ENCODE data around the gene P2RY11.

Gene P2RY11

DNA sequence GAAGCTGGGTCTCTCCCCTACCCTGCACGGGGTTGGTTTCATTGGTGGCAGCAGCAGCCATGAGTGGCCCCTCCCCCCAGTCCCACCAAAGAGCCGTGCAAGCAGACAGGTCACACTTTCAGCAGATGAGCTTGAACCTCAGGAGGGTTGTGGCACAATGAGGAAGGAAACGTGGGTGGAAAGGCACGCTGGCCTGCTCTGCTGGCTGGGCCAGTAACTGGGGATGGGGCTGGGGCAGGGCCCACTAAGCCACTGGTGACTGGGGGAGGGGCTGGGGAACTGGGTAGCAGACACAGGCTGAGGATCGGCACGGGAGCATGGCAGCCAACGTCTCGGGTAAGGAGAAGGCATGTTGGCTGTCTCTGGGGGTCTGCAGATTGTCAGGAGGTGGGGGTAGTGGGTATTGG, at the start of gene P2RY11:
P2RY11 (plus strand) TSS at position 289 of the 407 bp plus-strand sequence; CDS start at position 318, 29 bp downstream.
- in situ Hi-C loops (cut with MboI; ENCODE audit: low sequenced_read_pairs), result no loop called here
- no peaks in the 10 kb centered on the region for H3K27me3 ChIP-seq (ENCODE audit: low read depth)
- no peak within 1 kb of the TSS for H3K4me3 ChIP-seq
- H3K36me3 ChIP-seq (replicated peaks), result peaks cover 76% of the 10 kb centered on the region
- no peak for DNase-seq (ENCODE audit: low spot score in 2 of 2)
- no peaks in the 10 kb centered on the region for H3K9me3 ChIP-seq
- peaks cover 5% of the 10 kb centered on the region for H3K4me1 ChIP-seq

DNA sequence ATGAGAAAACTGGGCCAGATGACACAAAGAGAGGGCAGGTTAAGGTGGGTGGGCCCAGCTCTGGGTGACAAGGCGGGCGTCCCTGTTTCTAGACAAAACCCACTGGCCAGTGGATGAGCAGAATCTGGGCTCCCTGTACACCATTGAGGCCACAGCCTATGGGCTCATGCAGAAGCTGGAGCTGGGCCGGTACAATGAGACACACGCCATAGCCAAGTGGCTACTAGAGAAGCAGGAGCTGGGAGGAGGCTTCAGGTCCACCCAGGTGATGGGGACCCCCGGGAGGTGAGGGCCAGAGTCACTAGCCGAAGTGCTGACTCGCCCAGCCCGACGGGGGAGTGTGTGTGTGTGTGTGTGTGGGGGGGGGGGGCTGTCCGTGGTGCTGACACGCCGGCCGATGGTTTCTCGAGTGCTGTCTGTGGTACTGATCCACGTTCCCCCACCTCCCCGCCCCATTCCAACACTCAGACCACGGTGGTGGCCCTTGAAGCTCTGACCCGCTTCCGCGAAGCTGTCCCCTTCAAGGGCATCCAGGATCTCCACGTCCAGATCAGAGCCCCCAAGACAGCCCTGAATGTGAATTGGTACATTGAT, 49.7 kb upstream of the P2RY11 start:
- DNase-seq (ENCODE audit: low spot score in 2 of 2), result no peak
- no peaks in the 10 kb centered on the region for H3K36me3 ChIP-seq (replicated peaks)
- H3K4me1 ChIP-seq, result no peaks in the 10 kb centered on the region
- in situ Hi-C loops (cut with MboI; ENCODE audit: low sequenced_read_pairs), result no loop called here
- no peaks in the 10 kb centered on the region for H3K27me3 ChIP-seq (ENCODE audit: low read depth)
- no peaks in the 10 kb centered on the region for H3K9me3 ChIP-seq
- H3K4me3 ChIP-seq, result no peak overlapping the region

GRCh38 chr19:10068205-10068604, 43.3 kb upstream of the P2RY11 start:
- peaks cover 12% of the 10 kb centered on the region for H3K27me3 ChIP-seq (ENCODE audit: low read depth)
- no peak for DNase-seq (ENCODE audit: low spot score in 2 of 2)
- H3K4me1 ChIP-seq, result no peaks in the 10 kb centered on the region
- H3K4me3 ChIP-seq, result no peak overlapping the region
- no peaks in the 10 kb centered on the region for H3K9me3 ChIP-seq
- no peaks in the 10 kb centered on the region for H3K36me3 ChIP-seq (replicated peaks)
- in situ Hi-C loops (cut with MboI; ENCODE audit: low sequenced_read_pairs), result no loop called here

DNA sequence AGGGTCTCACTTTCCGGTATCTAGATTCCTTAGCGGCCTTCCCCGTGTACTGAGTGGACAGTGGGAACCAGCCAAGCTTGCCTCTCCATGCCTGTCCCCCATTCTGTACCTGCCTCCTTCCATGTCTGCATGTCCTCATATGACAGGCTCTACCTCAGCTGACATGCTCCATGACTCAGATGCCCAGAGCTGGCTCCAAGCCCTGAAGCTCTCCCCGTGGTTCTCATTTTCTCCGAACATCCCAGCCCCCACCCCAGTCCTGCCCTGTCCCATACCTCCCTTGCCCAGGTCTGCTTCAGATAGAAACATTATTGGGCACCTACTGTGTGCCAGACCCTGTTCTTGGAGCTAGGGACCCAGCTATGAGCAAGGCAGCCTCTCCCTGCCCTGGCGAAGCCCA, 42.4 kb upstream of the P2RY11 start:
- Histone ChIP-seq H3K9me3 (peaks cover 2% of the 10 kb centered on the region; the same call in 1 of the 2 replicates), H3K27me3 (ENCODE audit: low read depth) (peaks cover 12% of the 10 kb centered on the region), H3K36me3 (replicated peaks) (no peaks in the 10 kb centered on the region), H3K4me3 (no peak overlapping the region), H3K4me1 (no peaks in the 10 kb centered on the region)
- in situ Hi-C loops (cut with MboI; ENCODE audit: low sequenced_read_pairs), result no loop called here
- DNase-seq (ENCODE audit: low spot score in 2 of 2), result no peak

DNA sequence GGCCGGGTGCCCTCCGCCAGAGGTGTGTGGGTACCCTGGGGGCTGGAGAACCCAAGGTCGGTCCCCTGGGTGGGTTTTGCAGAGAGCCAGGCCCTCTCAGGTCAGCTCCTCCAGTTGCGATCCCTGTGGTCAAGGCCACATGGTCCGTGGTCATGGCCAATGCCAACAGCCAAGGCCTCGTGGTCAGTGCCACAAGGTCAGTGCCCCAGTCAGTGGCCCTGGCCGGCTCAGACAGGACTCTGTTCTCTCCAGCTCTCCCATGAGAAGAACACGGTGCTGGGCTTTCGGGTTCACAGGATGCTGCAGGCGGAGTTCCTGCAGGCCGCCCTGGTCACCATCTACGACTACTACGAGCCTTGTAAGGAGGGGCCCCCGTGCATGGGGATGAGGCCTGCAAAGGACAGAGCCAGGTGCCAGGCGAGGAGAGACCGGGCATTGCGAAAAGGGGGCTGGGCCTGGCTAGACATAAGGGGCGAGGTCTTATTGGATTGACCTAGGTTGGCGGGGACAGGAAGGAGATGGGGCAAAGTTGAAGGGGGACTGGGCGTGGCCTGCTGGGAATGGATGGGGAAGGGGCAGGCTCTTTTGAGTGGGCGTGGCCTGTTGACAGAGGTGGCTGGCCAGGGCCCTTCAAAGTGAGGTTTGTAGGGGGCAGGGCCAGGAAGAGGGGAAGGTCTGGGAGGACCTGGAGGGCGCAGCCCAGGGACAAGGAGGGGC, 40.6 kb upstream of the P2RY11 start:
- H3K27me3 ChIP-seq (ENCODE audit: low read depth), result peaks cover 12% of the 10 kb centered on the region
- in situ Hi-C loops (cut with MboI; ENCODE audit: low sequenced_read_pairs), result no loop called here
- H3K4me1 ChIP-seq, result no peaks in the 10 kb centered on the region
- H3K4me3 ChIP-seq, result no peak overlapping the region
- H3K9me3 ChIP-seq, result peaks cover 3% of the 10 kb centered on the region; the same call in 1 of the 2 replicates
- H3K36me3 ChIP-seq (replicated peaks), result no peaks in the 10 kb centered on the region
- no peak for DNase-seq (ENCODE audit: low spot score in 2 of 2)

DNA sequence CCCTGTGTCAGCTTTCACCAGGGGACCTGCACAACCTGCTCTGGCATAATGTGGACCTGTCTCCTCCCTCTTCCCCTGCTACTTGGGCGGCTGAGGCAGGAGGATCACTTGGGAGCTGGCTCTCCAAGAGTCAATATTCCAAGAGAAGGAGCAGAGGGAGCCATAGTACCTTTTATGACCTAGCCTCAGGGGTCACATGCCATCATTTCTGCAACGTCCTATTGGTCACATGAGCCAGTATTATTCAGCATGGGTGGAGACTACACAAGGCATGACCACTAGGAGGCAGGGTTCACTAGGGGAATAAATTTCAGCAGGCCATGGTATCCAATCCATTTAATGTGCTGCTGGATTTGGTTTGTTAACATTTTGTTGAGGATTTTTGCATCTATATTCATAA, 37.3 kb upstream of the P2RY11 start:
- Histone ChIP-seq H3K4me3 (no peak overlapping the region), H3K27me3 (ENCODE audit: low read depth) (peaks cover 3% of the 10 kb centered on the region; the same call in 1 of the 2 replicates), H3K36me3 (replicated peaks) (no peaks in the 10 kb centered on the region), H3K4me1 (no peaks in the 10 kb centered on the region), H3K9me3 (peaks cover 3% of the 10 kb centered on the region; the same call in 1 of the 2 replicates)
- DNase-seq (ENCODE audit: low spot score in 2 of 2), result peak in 1 of 2 experiments; percentile 44
- in situ Hi-C loops (cut with MboI; ENCODE audit: low sequenced_read_pairs), result no loop called here

DNA sequence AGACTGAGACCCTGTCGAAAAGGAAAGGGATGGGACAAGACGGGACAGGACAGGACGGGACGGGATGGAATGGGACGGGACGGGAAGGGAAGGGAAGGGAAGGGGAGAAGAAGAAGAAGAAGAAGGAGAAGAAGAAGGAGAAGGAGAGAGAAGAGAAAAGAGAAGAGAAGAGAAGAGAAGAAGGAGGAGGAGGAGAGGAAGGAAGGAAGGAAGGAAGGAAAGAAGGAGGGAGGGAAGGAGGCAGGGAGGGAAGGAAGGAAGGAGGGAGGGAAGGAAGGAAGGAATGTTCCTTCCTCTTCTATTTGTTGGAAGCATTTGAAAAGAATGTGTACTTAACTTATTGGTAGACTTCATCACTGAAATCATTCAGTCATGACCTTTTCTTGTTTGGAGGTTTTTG, 35.0 kb upstream of the P2RY11 start:
- in situ Hi-C loops (cut with MboI; ENCODE audit: low sequenced_read_pairs), result no loop called here
- H3K4me3 ChIP-seq, result no peak overlapping the region

GRCh38 chr19:10078329-10078728, 33.2 kb upstream of the P2RY11 start:
- no peaks in the 10 kb centered on the region for H3K36me3 ChIP-seq (replicated peaks)
- in situ Hi-C loops (cut with MboI; ENCODE audit: low sequenced_read_pairs), result no loop called here
- no peaks in the 10 kb centered on the region for H3K4me1 ChIP-seq
- H3K4me3 ChIP-seq, result no peak overlapping the region
- peaks cover 3% of the 10 kb centered on the region; the same call in 1 of the 2 replicates for H3K9me3 ChIP-seq
- H3K27me3 ChIP-seq (ENCODE audit: low read depth), result peaks cover 3% of the 10 kb centered on the region; the same call in 1 of the 2 replicates
- DNase-seq (ENCODE audit: low spot score in 2 of 2), result no peak

More for the DNA sequence above, 35.0 kb upstream of the P2RY11 start:
- Histone ChIP-seq H3K27me3 (ENCODE audit: low read depth) (peaks cover 3% of the 10 kb centered on the region; the same call in 1 of the 2 replicates), H3K36me3 (replicated peaks) (no peaks in the 10 kb centered on the region), H3K4me1 (no peaks in the 10 kb centered on the region), H3K9me3 (peaks cover 3% of the 10 kb centered on the region; the same call in 1 of the 2 replicates)
- no peak for DNase-seq (ENCODE audit: low spot score in 2 of 2)

GRCh38 chr19:10079031-10079453, 32.5 kb upstream of the P2RY11 start:
- in situ Hi-C loops (cut with MboI; ENCODE audit: low sequenced_read_pairs), result no loop called here
- Histone ChIP-seq H3K9me3 (peaks cover 1% of the 10 kb centered on the region; the same call in 1 of the 2 replicates), H3K36me3 (replicated peaks) (no peaks in the 10 kb centered on the region), H3K4me3 (no peak overlapping the region), H3K27me3 (ENCODE audit: low read depth) (peaks cover 5% of the 10 kb centered on the region; the same call in 1 of the 2 replicates), H3K4me1 (no peaks in the 10 kb centered on the region)
- no peak for DNase-seq (ENCODE audit: low spot score in 2 of 2)

GRCh38 chr19:10083911-10084310, 27.6 kb upstream of the P2RY11 start:
- Histone ChIP-seq H3K36me3 (replicated peaks) (no peaks in the 10 kb centered on the region), H3K27me3 (ENCODE audit: low read depth) (peaks cover 2% of the 10 kb centered on the region; the same call in 1 of the 2 replicates), H3K4me1 (no peaks in the 10 kb centered on the region), H3K9me3 (no peaks in the 10 kb centered on the region; the same call in 1 of the 2 replicates), H3K4me3 (no peak overlapping the region)
- in situ Hi-C loops (cut with MboI; ENCODE audit: low sequenced_read_pairs), result no loop called here
- DNase-seq (ENCODE audit: low spot score in 2 of 2), result no peak

- H3K4me1 ChIP-seq, result no peaks in the 10 kb centered on the region
- peaks cover 2% of the 10 kb centered on the region; the same call in 1 of the 2 replicates for H3K27me3 ChIP-seq (ENCODE audit: low read depth)
- no peak overlapping the region for H3K4me3 ChIP-seq
- no peak for DNase-seq (ENCODE audit: low spot score in 2 of 2)
- in situ Hi-C loops (cut with MboI; ENCODE audit: low sequenced_read_pairs), result no loop called here
- no peaks in the 10 kb centered on the region; the same call in 1 of the 2 replicates for H3K9me3 ChIP-seq
- H3K36me3 ChIP-seq (replicated peaks), result no peaks in the 10 kb centered on the region
Observed at GRCh38 chr19:10084803-10085202, 26.7 kb upstream of the P2RY11 start.

GRCh38 chr19:10085641-10086590, 25.6 kb upstream of the P2RY11 start, which contains the start of gene SHFL:
Gene SHFL (plus strand): TSS chr19:10086317. CDS start chr19:10086428, 111 bp downstream.
- H3K4me3 ChIP-seq, result peak within 1 kb of the TSS; percentile 48
- peak in 1 of 2 experiments; percentile 64 for DNase-seq (ENCODE audit: low spot score in 2 of 2)
- no peaks in the 10 kb centered on the region; the same call in 1 of the 2 replicates for H3K9me3 ChIP-seq
- no peaks in the 10 kb centered on the region for H3K4me1 ChIP-seq
- no peaks in the 10 kb centered on the region for H3K36me3 ChIP-seq (replicated peaks)
- in situ Hi-C loops (cut with MboI; ENCODE audit: low sequenced_read_pairs), result no loop called here
- H3K27me3 ChIP-seq (ENCODE audit: low read depth), result 0 out of 2 replicates have a peak, but pooled peaks cover 2% of the 10 kb centered on the region

GRCh38 chr19:10086591-10087192, 24.8 kb upstream of the P2RY11 start:
- Histone ChIP-seq H3K9me3 (no peaks in the 10 kb centered on the region; the same call in 1 of the 2 replicates), H3K27me3 (ENCODE audit: low read depth) (0 out of 2 replicates have a peak, but pooled peaks cover 2% of the 10 kb centered on the region), H3K36me3 (replicated peaks) (no peaks in the 10 kb centered on the region), H3K4me3 (peak overlapping the region; percentile 48), H3K4me1 (no peaks in the 10 kb centered on the region)
- peak in 1 of 2 experiments; percentile 22 for DNase-seq (ENCODE audit: low spot score in 2 of 2)
- in situ Hi-C loops (cut with MboI; ENCODE audit: low sequenced_read_pairs), result no loop called here

All from HAP-1 (cell line).